Suprapubic skin (tissue), 4 donors: ENCODE measurements around the gene DIAPH3. TPM values are rescaled to one million over a fixed set of nuclear protein-coding genes. Genes with fewer than 3 reads are reported as not detected.

Experiments used
- DNase-seq, 2 donors: peaks; one replicate each; pipeline ENCODE4 v3.0.0-alpha.2; 2019; ENCODE audit warnings: low spot score in 2 of 2
- H3K27ac ChIP-seq: fragments of 200-600 bp; sonication (generic); one replicate; pipeline ENCODE4 v1.5.1; 2019
- H3K27me3 ChIP-seq: fragments of 200-600 bp; sonication (generic); one replicate; pipeline ENCODE4 v1.5.1; 2019
- H3K36me3 ChIP-seq: fragments of 200-600 bp; sonication (generic); one replicate; pipeline ENCODE4 v1.5.1; 2019
- H3K4me1 ChIP-seq: fragments of 200-600 bp; sonication (generic); one replicate; pipeline ENCODE4 v1.5.1; 2019
- H3K4me3 ChIP-seq: fragments of 200-600 bp; sonication (generic); one replicate; pipeline ENCODE4 v1.5.1; 2019; ENCODE audit warnings: mild to moderate bottlenecking
- H3K9me3 ChIP-seq: fragments of 200-600 bp; sonication (generic); one replicate; pipeline ENCODE4 v1.5.1; 2019
- CTCF ChIP-seq, 2 donors: fragments of 200-600 bp in 1 of 2; fragments of 450-650 bp in 1 of 2; sonication (generic) in 1 of 2; IDR thresholded peaks; one replicate each; pipeline ENCODE4 v1.5.1; 2016 to 2019; ENCODE audit warnings: antibody characterized with exemption in 2 of 2, mild to moderate bottlenecking in 1 of 2, moderate library complexity in 1 of 2
- EP300 ChIP-seq: sonication (generic); formaldehyde crosslinking; IDR thresholded peaks from one replicate; pipeline ENCODE4 v1.6.1; 2017; ENCODE audit warnings: antibody characterized with exemption
- POLR2A ChIP-seq, 2 donors: fragments of 450-650 bp; IDR thresholded peaks; one replicate each; pipeline ENCODE4 v1.6.1; 2017; ENCODE audit warnings: antibody characterized with exemption in 2 of 2, mild to moderate bottlenecking in 2 of 2, moderate library complexity in 2 of 2
- POLR2AphosphoS5 ChIP-seq, 3 donors: sonication (generic); formaldehyde crosslinking; IDR thresholded peaks; one replicate each; pipeline ENCODE4 v1.6.1; 2017; ENCODE audit warnings: antibody characterized with exemption in 3 of 3
- WGBS: methylation state at CpG from one replicate; pipeline ENCODE4 v1.1.5; 2018; 5-methylcytosine and 5-hydroxymethylcytosine counted together
- total RNA-seq, 4 donors: library from RNA; depleted of rRNA; stranded (reverse); fragments of >200 nt; gene quantifications; one replicate each; pipeline ENCODE4 v1.1.0, GENCODE V29; 2016

The DIAPH3 gene
- total RNA-seq, 4 donors from 2014 or later = 0.93 to 3.0 (median 2.3) TPM

GRCh38 chr13:59780058-59780457, 383.7 kb downstream of the DIAPH3 start:
- TF ChIP-seq POLR2A (IDR thresholded peaks at IDR 0.05) (no peak), EP300 (no peak), POLR2AphosphoS5 (IDR thresholded peaks at IDR 0.05) (no peak)
- no peaks in the 10 kb centered on the region for H3K9me3 ChIP-seq
- no peak overlapping the region for H3K4me3 ChIP-seq
- 94% methylated on average over 2 of the region's 2 CpGs for WGBS
- no peaks in the 10 kb centered on the region for H3K27me3 ChIP-seq
- H3K4me1 ChIP-seq = no peaks in the 10 kb centered on the region
- DNase-seq = no peak
- no peaks in the 10 kb centered on the region for H3K36me3 ChIP-seq
- no peak overlapping the region for H3K27ac ChIP-seq

DNA sequence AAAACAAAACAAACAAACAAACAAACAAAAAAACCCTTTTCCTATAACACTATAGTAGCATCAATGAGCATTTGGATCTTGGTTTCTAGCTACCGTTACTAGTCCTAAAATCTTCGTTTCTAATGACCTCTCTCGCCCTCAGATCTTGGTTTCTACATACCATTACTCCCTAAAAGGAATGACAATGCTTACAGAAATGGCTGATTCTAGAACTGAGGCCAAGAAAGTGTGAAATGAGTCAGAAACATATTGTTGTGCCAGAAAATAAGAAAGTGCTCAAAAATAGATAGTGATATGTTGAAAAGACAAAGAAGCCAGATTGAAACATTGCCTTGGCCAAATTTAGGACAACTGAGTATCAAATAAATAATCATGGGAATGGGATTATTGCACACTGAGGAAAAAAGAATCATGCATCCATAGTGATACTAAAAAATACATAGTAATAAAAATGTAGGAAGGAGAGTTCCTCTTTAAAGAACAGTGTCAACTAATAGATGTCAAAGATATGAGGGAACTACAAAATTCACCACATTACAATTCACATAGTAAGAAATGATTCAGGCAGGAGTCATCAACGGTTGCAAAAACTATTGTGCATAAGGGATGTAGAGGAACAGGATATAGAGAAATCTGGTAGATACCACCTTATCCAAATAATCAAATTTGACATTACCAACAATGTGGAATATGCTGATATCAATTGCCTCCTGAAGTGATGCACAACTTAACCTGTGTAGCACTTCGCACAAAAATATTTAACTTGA, 386.6 kb downstream of the DIAPH3 start:
- Histone ChIP-seq H3K27ac (no peak overlapping the region), H3K36me3 (no peaks in the 10 kb centered on the region), H3K4me3 (no peak overlapping the region), H3K4me1 (no peaks in the 10 kb centered on the region), H3K27me3 (no peaks in the 10 kb centered on the region), H3K9me3 (no peaks in the 10 kb centered on the region)
- 82% methylated on average over 5 of the region's 5 CpGs for WGBS
- no peak for DNase-seq
- TF ChIP-seq POLR2AphosphoS5 (IDR thresholded peaks at IDR 0.05) (no peak), POLR2A (IDR thresholded peaks at IDR 0.05) (no peak), CTCF (IDR thresholded peaks at IDR 0.05) (no peak), EP300 (no peak)

DNA sequence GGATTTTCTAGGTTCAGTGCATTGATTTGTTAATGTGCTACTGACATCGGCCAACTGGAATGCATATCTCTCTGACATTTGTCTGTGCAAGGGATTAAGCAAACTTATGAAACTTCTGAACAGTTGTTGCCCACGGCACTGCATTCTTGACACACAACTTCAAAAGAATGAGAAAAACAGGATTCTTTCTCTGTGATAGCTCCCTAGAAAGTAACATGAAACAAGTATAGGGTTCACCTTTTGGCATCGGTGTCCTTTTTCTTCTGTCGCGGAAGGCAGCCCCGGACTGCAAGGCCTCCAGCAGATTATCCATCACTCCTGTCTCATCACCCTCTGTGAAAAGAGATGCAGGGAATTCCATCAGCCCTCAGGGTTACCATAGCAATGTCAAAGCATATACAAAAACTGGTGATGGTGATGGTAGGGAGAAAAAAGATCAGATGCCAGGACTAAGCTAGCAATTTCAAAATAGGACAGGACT, 389.2 kb downstream of the DIAPH3 start:
- TF ChIP-seq EP300 = no peak
- no peak overlapping the region for H3K27ac ChIP-seq
- H3K36me3 ChIP-seq = no peaks in the 10 kb centered on the region
- H3K4me3 ChIP-seq = no peak overlapping the region
- H3K4me1 ChIP-seq = peaks cover 14% of the 10 kb centered on the region
- WGBS = 28% methylated on average over 6 of the region's 6 CpGs
- no peaks in the 10 kb centered on the region for H3K9me3 ChIP-seq
- H3K27me3 ChIP-seq = no peaks in the 10 kb centered on the region
- no peak for DNase-seq

- Histone ChIP-seq H3K4me3 (no peak overlapping the region), H3K27me3 (no peaks in the 10 kb centered on the region), H3K27ac (no peak overlapping the region), H3K9me3 (no peaks in the 10 kb centered on the region), H3K4me1 (peaks cover 15% of the 10 kb centered on the region), H3K36me3 (no peaks in the 10 kb centered on the region)
- TF ChIP-seq CTCF (IDR thresholded peaks at IDR 0.05) (peak in 1 of 2 donors; percentile 33), POLR2A (IDR thresholded peaks at IDR 0.05) (no peak)
- no peak for DNase-seq
Measured at GRCh38 chr13:59771272-59771671, 392.5 kb downstream of the DIAPH3 start.

GRCh38 chr13:59770451-59770850, 393.3 kb downstream of the DIAPH3 start:
- Histone ChIP-seq H3K4me3 (no peak overlapping the region), H3K9me3 (no peaks in the 10 kb centered on the region), H3K27ac (no peak overlapping the region), H3K27me3 (no peaks in the 10 kb centered on the region), H3K36me3 (no peaks in the 10 kb centered on the region), H3K4me1 (peaks cover 15% of the 10 kb centered on the region)
- TF ChIP-seq EP300 = no peak
- no peak for TF ChIP-seq CTCF (IDR thresholded peaks at IDR 0.05)
- TF ChIP-seq POLR2A (IDR thresholded peaks at IDR 0.05) = no peak
- TF ChIP-seq POLR2AphosphoS5 (IDR thresholded peaks at IDR 0.05) = no peak
- DNase-seq = no peak

GRCh38 chr13:59766236-59766635, 397.5 kb downstream of the DIAPH3 start:
- no peak for DNase-seq
- Histone ChIP-seq H3K27ac (no peak overlapping the region), H3K4me3 (no peak overlapping the region), H3K9me3 (no peaks in the 10 kb centered on the region), H3K4me1 (peaks cover 15% of the 10 kb centered on the region), H3K27me3 (no peaks in the 10 kb centered on the region), H3K36me3 (no peaks in the 10 kb centered on the region)
- TF ChIP-seq EP300 (no peak), CTCF (IDR thresholded peaks at IDR 0.05) (no peak), POLR2A (IDR thresholded peaks at IDR 0.05) (no peak), POLR2AphosphoS5 (IDR thresholded peaks at IDR 0.05) (no peak)
- WGBS = 89% methylated on average over 1 of the region's 1 CpG
